ENCODE results near the gene TSKS.

Gene TSKS

GRCh38 chr19:49801966-49802661, 39.0 kb upstream of the TSKS start:
- TF ChIP-seq CTCF (IDR thresholded peaks at IDR 0.05; ENCODE audit: borderline replicate concordance, insufficient read depth, low read depth, low read length) = no peak
- no peak overlapping the region for H3K4me3 ChIP-seq (ENCODE audit: low read depth, low read length)

- no peak for TF ChIP-seq CTCF (IDR thresholded peaks at IDR 0.05; ENCODE audit: borderline replicate concordance, insufficient read depth, low read depth, low read length)
- no peak overlapping the region for H3K4me3 ChIP-seq (ENCODE audit: low read depth, low read length)
Measured at GRCh38 chr19:49801401-49801888, 38.3 kb upstream of the TSKS start.

GRCh38 chr19:49800771-49801170, 37.7 kb upstream of the TSKS start:
- no peak overlapping the region for H3K4me3 ChIP-seq (ENCODE audit: low read depth, low read length)
- no peak for TF ChIP-seq CTCF (IDR thresholded peaks at IDR 0.05; ENCODE audit: borderline replicate concordance, insufficient read depth, low read depth, low read length)

GRCh38 chr19:49799798-49800376, 36.8 kb upstream of the TSKS start:
- TF ChIP-seq CTCF (IDR thresholded peaks at IDR 0.05; ENCODE audit: borderline replicate concordance, insufficient read depth, low read depth, low read length) = peak; percentile 13; the same call in 1 of the 2 replicates
- H3K4me3 ChIP-seq (ENCODE audit: low read depth, low read length) = no peak overlapping the region

- TF ChIP-seq CTCF (IDR thresholded peaks at IDR 0.05; ENCODE audit: borderline replicate concordance, insufficient read depth, low read depth, low read length) = no peak
- no peak overlapping the region for H3K4me3 ChIP-seq (ENCODE audit: low read depth, low read length)
Measured at GRCh38 chr19:49799271-49799797, 36.2 kb upstream of the TSKS start.

GRCh38 chr19:49798574-49798973, 35.5 kb upstream of the TSKS start:
- no peak for TF ChIP-seq CTCF (IDR thresholded peaks at IDR 0.05; ENCODE audit: borderline replicate concordance, insufficient read depth, low read depth, low read length)
- H3K4me3 ChIP-seq (ENCODE audit: low read depth, low read length) = no peak overlapping the region

- H3K4me3 ChIP-seq (ENCODE audit: low read depth, low read length) = no peak overlapping the region
- TF ChIP-seq CTCF (IDR thresholded peaks at IDR 0.05; ENCODE audit: borderline replicate concordance, insufficient read depth, low read depth, low read length) = no peak
Measured at GRCh38 chr19:49795615-49796014, 32.5 kb upstream of the TSKS start.

All from GM12875 (cell line).